ENCODE measurements around the gene SULT4A1. TPM values are rescaled to one million over a fixed set of nuclear protein-coding genes. Genes with fewer than 3 reads are reported as not detected.

SULT4A1 gene
- total and polyA plus RNA-seq, 2 of the 4 experiments (the other 2 are of a cell fraction), result 1.1 to 5.2 TPM

- no peak overlapping the region for H3K18ac ChIP-seq (ENCODE audit: low read depth, low read length)
- no peaks in the 10 kb centered on the region for H3K4me1 ChIP-seq (ENCODE audit: control insufficient read depth, insufficient read depth, low read length)
- no peak overlapping the region for H2BK15ac ChIP-seq (ENCODE audit: low read depth, low read length)
- no peaks in the 10 kb centered on the region; the same call in 1 of the 2 replicates for H3K27me3 ChIP-seq (ENCODE audit: control insufficient read depth, insufficient read depth, low read length)
- H2BK20ac ChIP-seq (ENCODE audit: low read depth, low read length), result no peak overlapping the region
- no peak overlapping the region for H3K4ac ChIP-seq (ENCODE audit: low read depth, low read length)
- H2AFZ ChIP-seq (replicated peaks; ENCODE audit: low read length, poor library complexity), result no peak overlapping the region
- H2BK5ac ChIP-seq (ENCODE audit: low read depth, low read length, poor library complexity, severe bottlenecking), result no peak overlapping the region
- no peak overlapping the region for H2BK120ac ChIP-seq (ENCODE audit: low read depth, low read length)
- H3K9me3 ChIP-seq (ENCODE audit: control insufficient read depth, insufficient read depth, low read length), result no peaks in the 10 kb centered on the region
- ATAC-seq (ENCODE audit: low read depth) (no peak), DNase-seq (no peak)
- H3K9ac ChIP-seq (ENCODE audit: low read depth, low read length), result no peak overlapping the region
- WGBS, 2 experiments (ENCODE audit: extremely low coverage in 2 of 2, insufficient read length in 1 of 2), result 94% methylated on average over 7 of the region's 10 CpGs; no CpG with 5 or more reads in 1 of the 2 experiments
- H4K91ac ChIP-seq (ENCODE audit: insufficient read depth, low read depth, low read length), result no peak overlapping the region
- no peak overlapping the region for H4K8ac ChIP-seq (ENCODE audit: low read depth in 2 of 2, low read length in 2 of 2)
- CTCF ChIA-PET, result no interaction called here
- BruUV-seq (replicated peaks), result no TSS peak
- no peak overlapping the region for H3K4me2 ChIP-seq (ENCODE audit: low read depth, low read length)
- peaks cover 9% of the 10 kb centered on the region; the same call in 1 of the 2 replicates for H3K36me3 ChIP-seq (ENCODE audit: control insufficient read depth, insufficient read depth, low read length)
- H3K79me1 ChIP-seq (ENCODE audit: low read depth in 1 of 2, low read length in 2 of 2), result no peaks in the 10 kb centered on the region
- H4K20me1 ChIP-seq (ENCODE audit: insufficient read depth, low read length), result no peaks in the 10 kb centered on the region
- H2AK9ac ChIP-seq (replicated peaks; ENCODE audit: low read depth, low read length, poor library complexity), result no peak overlapping the region
- intact Hi-C loops (cut with micrococcal nuclease) (no loop called here), in situ Hi-C loops (cut with MboI; ENCODE audit: low sequenced_read_pairs) (no loop called here), dilution Hi-C loops (cut with HindIII; ENCODE audit: low sequenced_read_pairs, unreplicated experiment) (no loop called here)
- TF ChIP-seq RAD21 (IDR thresholded peaks at IDR 0.05; ENCODE audit: low read length) (no peak), ELK1 (IDR thresholded peaks at IDR 0.05; ENCODE audit: borderline replicate concordance, low read depth, low read length) (no peak), MAFK (IDR thresholded peaks at IDR 0.05; ENCODE audit: low read depth, low read length) (no peak), CEBPB (IDR thresholded peaks at IDR 0.05; ENCODE audit: low read depth, low read length) (no peak), MAZ (IDR thresholded peaks at IDR 0.05; ENCODE audit: borderline replicate concordance, low read depth, low read length) (no peak), CHD1 (IDR thresholded peaks at IDR 0.05; ENCODE audit: low read depth, low read length) (no peak), POLR2A (IDR thresholded peaks at IDR 0.05; ENCODE audit: low read depth, low read length) (no peak), MXI1 (IDR thresholded peaks at IDR 0.05; ENCODE audit: borderline replicate concordance, low read depth, low read length) (no peak), SMC3 (IDR thresholded peaks at IDR 0.05; ENCODE audit: low read depth, low read length) (no peak)
- H3K14ac ChIP-seq (replicated peaks; ENCODE audit: low read depth, low read length), result no peak overlapping the region
- no peak overlapping the region for H3K4me3 ChIP-seq (ENCODE audit: insufficient read depth, low read depth, low read length)
- H3K27ac ChIP-seq (ENCODE audit: insufficient read depth, low read length), result no peak overlapping the region
- no peaks in the 10 kb centered on the region for H3K9me1 ChIP-seq (ENCODE audit: insufficient read depth, low read length)
- POLR2A ChIA-PET (ENCODE audit: unreplicated experiment), result no interaction called here
- no peak overlapping the region for H3K23ac ChIP-seq (ENCODE audit: low read depth, low read length)
- no peak overlapping the region for H3K56ac ChIP-seq (ENCODE audit: extremely low read depth, insufficient read depth, low read length)
- no peak overlapping the region for H4K5ac ChIP-seq (ENCODE audit: low read depth, low read length)
- H2AK5ac ChIP-seq (ENCODE audit: low read depth, low read length), result no peak overlapping the region
These were observed 24.2 kb downstream of the SULT4A1 start for GRCh38 chr22:43838161-43838560.
